Activated CD4-positive, alpha-beta T cell treated with anti-CD3 and anti-CD28 coated beads for 1 hour (primary cell): ENCODE measurements around the gene ROBO1.

Experiments used
- DNase-seq: peaks from one replicate; pipeline ENCODE4 v3.0.0-alpha.2; 2020

ROBO1 gene

DNA sequence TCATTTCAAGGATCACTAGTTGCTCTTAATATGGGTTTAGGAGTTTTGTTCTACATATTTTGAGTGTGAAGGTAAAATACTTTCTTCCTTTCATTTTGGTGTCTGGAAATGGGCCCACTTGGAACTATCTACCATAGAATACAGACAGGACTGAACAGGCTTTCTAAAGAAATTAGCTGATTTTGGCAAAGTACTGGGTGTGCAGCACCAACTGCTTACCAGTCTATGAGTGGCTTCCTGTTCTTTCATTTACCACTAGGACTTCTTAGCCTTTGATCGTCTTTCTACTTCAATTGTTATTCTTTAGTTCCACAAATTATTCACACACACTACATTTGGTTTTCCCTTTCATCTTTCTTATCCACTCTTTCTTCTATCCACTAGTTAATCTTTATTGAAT is 1196.3 kb downstream of the ROBO1 start:
- DNase-seq: no peak

GRCh38 chr3:78570496-78570895 is 1197.3 kb downstream of the ROBO1 start:
- DNase-seq: no peak

- no peak for DNase-seq
Observed at GRCh38 chr3:78569804-78570203, 1198.0 kb downstream of the ROBO1 start.

GRCh38 chr3:78565712-78566111 is 1202.1 kb downstream of the ROBO1 start:
- no peak for DNase-seq

- DNase-seq: no peak
Observed at GRCh38 chr3:78562328-78562727, 1205.5 kb downstream of the ROBO1 start.
